Measurements from ENCODE around the gene ALKBH7. TPM values are rescaled to one million over a fixed set of nuclear protein-coding genes. Genes with fewer than 3 reads are reported as not detected.
A peak's percentile ranks its signal among the peaks of the same experiment; 100 is the strongest.

ALKBH7 gene
- total RNA-seq, 1 donor, result 29.9 TPM

- no peak overlapping the region for H3K4me3 ChIP-seq (ENCODE audit: low read depth, low read length)
- DNase-seq (ENCODE audit: low read depth), result peak; percentile 78
- TF ChIP-seq CTCF (IDR thresholded peaks at IDR 0.05; ENCODE audit: insufficient read depth, low read length), result no peak
Observed at GRCh38 chr19:6378041-6378440, 5.4 kb downstream of the ALKBH7 start.

- H3K4me3 ChIP-seq (ENCODE audit: low read depth, low read length), result no peak overlapping the region
- no peak for TF ChIP-seq CTCF (IDR thresholded peaks at IDR 0.05; ENCODE audit: insufficient read depth, low read length)
- DNase-seq (ENCODE audit: low read depth), result no peak
Observed at GRCh38 chr19:6378486-6378885, 5.9 kb downstream of the ALKBH7 start.

- TF ChIP-seq CTCF (IDR thresholded peaks at IDR 0.05; ENCODE audit: insufficient read depth, low read length), result no peak
- no peak overlapping the region for H3K4me3 ChIP-seq (ENCODE audit: low read depth, low read length)
- no peak for DNase-seq (ENCODE audit: low read depth)
Observed at GRCh38 chr19:6379744-6380143, 7.2 kb downstream of the ALKBH7 start.

GRCh38 chr19:6381030-6381750 lies 8.6 kb downstream of the ALKBH7 start:
- no peak for TF ChIP-seq CTCF (IDR thresholded peaks at IDR 0.05; ENCODE audit: insufficient read depth, low read length)
- no peak overlapping the region for H3K4me3 ChIP-seq (ENCODE audit: low read depth, low read length)
- no peak for DNase-seq (ENCODE audit: low read depth)

- TF ChIP-seq CTCF (IDR thresholded peaks at IDR 0.05; ENCODE audit: insufficient read depth, low read length), result no peak
- no peak for DNase-seq (ENCODE audit: low read depth)
- no peak overlapping the region for H3K4me3 ChIP-seq (ENCODE audit: low read depth, low read length)
Observed at GRCh38 chr19:6383188-6383587, 10.6 kb downstream of the ALKBH7 start.

GRCh38 chr19:6384381-6384780 lies 11.8 kb downstream of the ALKBH7 start:
- no peak for DNase-seq (ENCODE audit: low read depth)
- no peak overlapping the region for H3K4me3 ChIP-seq (ENCODE audit: low read depth, low read length)
- no peak for TF ChIP-seq CTCF (IDR thresholded peaks at IDR 0.05; ENCODE audit: insufficient read depth, low read length)

GRCh38 chr19:6387372-6387771 lies 14.8 kb downstream of the ALKBH7 start:
- DNase-seq (ENCODE audit: low read depth), result no peak
- no peak overlapping the region for H3K4me3 ChIP-seq (ENCODE audit: low read depth, low read length)
- no peak for TF ChIP-seq CTCF (IDR thresholded peaks at IDR 0.05; ENCODE audit: insufficient read depth, low read length)

Data from fibroblast of the aortic adventitia (primary cell).